H9 (cell line): Measurements from ENCODE around the gene SPIB. TPM values are rescaled to one million over a fixed set of nuclear protein-coding genes. Genes with fewer than 3 reads are reported as not detected.

ENCODE experiments used
- DNase-seq: peaks from one replicate; pipeline ENCODE4 v3.0.0-alpha.2; 2017
- H2AFZ ChIP-seq: one replicate; pipeline ENCODE4 v1.6.1; 2013; ENCODE audit warnings: mild to moderate bottlenecking, low read length, control low read depth, moderate library complexity
- H2AK5ac ChIP-seq: 2 replicates; pipeline ENCODE4 v1.6.1; 2013; ENCODE audit warnings: low read length, control low read depth, mixed read lengths; ENCODE audit not compliant: insufficient read length
- H2BK120ac ChIP-seq: one replicate; pipeline ENCODE4 v1.6.1; 2013; ENCODE audit warnings: low read depth, mild to moderate bottlenecking, low read length, control low read depth, inconsistent platforms; ENCODE audit not compliant: poor library complexity, severe bottlenecking
- H2BK12ac ChIP-seq: 2 replicates; pipeline ENCODE4 v1.6.1; 2013; ENCODE audit warnings: low read length, control low read depth, mixed read lengths, low read depth; ENCODE audit not compliant: insufficient read length
- H2BK15ac ChIP-seq: 2 replicates; pipeline ENCODE4 v1.6.1; 2013; ENCODE audit warnings: low read depth, low read length, control low read depth
- H2BK20ac ChIP-seq: one replicate; pipeline ENCODE4 v1.6.1; 2013; ENCODE audit warnings: low read depth, mild to moderate bottlenecking, low read length, control low read depth, inconsistent platforms; ENCODE audit not compliant: poor library complexity, severe bottlenecking
- H2BK5ac ChIP-seq: 2 replicates; pipeline ENCODE4 v1.6.1; 2013; ENCODE audit warnings: low read length, control low read depth, mixed read lengths; ENCODE audit not compliant: insufficient read length
- H3K14ac ChIP-seq: 2 replicates; pipeline ENCODE4 v1.6.1; 2013; ENCODE audit warnings: low read length, control low read depth; ENCODE audit not compliant: insufficient read depth
- H3K18ac ChIP-seq: 2 replicates; pipeline ENCODE4 v1.6.1; 2013; ENCODE audit warnings: low read depth, mild to moderate bottlenecking, mixed read lengths, low read length, control low read depth; ENCODE audit not compliant: insufficient read length
- H3K23ac ChIP-seq: 2 replicates; pipeline ENCODE4 v1.6.1; 2013; ENCODE audit warnings: low read length, control low read depth, mixed read lengths, low read depth; ENCODE audit not compliant: insufficient read length
- H3K23me2 ChIP-seq: 2 replicates; pipeline ENCODE4 v1.6.1; 2013; ENCODE audit warnings: low read depth, mild to moderate bottlenecking, mixed read lengths, low read length, control low read depth; ENCODE audit not compliant: insufficient read length, poor library complexity, severe bottlenecking
- H3K27ac ChIP-seq: 2 replicates; pipeline ENCODE4 v1.5.1; 2013; ENCODE audit warnings: low read length, control low read depth, mixed read lengths, low read depth; ENCODE audit not compliant: insufficient read length
- H3K27me3 ChIP-seq: 2 replicates; pipeline ENCODE4 v1.6.1; 2013; ENCODE audit warnings: low read length, control low read depth, inconsistent platforms; ENCODE audit not compliant: insufficient read depth
- H3K4ac ChIP-seq: 2 replicates; pipeline ENCODE4 v1.6.1; 2013; ENCODE audit warnings: low read depth, mild to moderate bottlenecking, control low read depth, inconsistent platforms, low read length, moderate library complexity
- H3K4me1 ChIP-seq: 2 replicates; pipeline ENCODE4 v1.6.1; 2013; ENCODE audit warnings: low read length, control low read depth, inconsistent platforms; ENCODE audit not compliant: insufficient read depth
- H3K4me2 ChIP-seq: 2 replicates; pipeline ENCODE4 v1.6.1; 2013; ENCODE audit warnings: low read length, control low read depth, mixed read lengths; ENCODE audit not compliant: insufficient read length, insufficient read depth
- H3K56ac ChIP-seq: 2 replicates; pipeline ENCODE4 v1.6.1; 2013; ENCODE audit warnings: low read depth, mild to moderate bottlenecking, mixed read lengths, low read length, control low read depth; ENCODE audit not compliant: insufficient read length
- H3K79me1 ChIP-seq: 2 replicates; pipeline ENCODE4 v1.6.1; 2013; ENCODE audit warnings: low read depth, mild to moderate bottlenecking, moderate library complexity, low read length, control low read depth, inconsistent platforms; ENCODE audit not compliant: insufficient read depth, poor library complexity, severe bottlenecking
- H3K79me2 ChIP-seq: 2 replicates; pipeline ENCODE4 v1.6.1; 2013; ENCODE audit warnings: low read length, control low read depth, inconsistent platforms; ENCODE audit not compliant: insufficient read depth
- H3K9ac ChIP-seq: 2 replicates; pipeline ENCODE4 v1.6.1; 2013; ENCODE audit warnings: low read length, control low read depth, mixed read lengths; ENCODE audit not compliant: insufficient read length; ENCODE audit errors: extremely low read depth
- H3K9me3 ChIP-seq: one replicate; pipeline ENCODE4 v1.6.1; 2013; ENCODE audit warnings: low read depth, low read length, inconsistent platforms; ENCODE audit not compliant: control insufficient read depth
- H3T11ph ChIP-seq: one replicate; pipeline ENCODE4 v1.6.1; 2013; ENCODE audit warnings: mild to moderate bottlenecking, low read length, control low read depth, inconsistent platforms
- H4K20me1 ChIP-seq: one replicate; pipeline ENCODE4 v1.6.1; 2013; ENCODE audit not compliant: control insufficient read depth, insufficient read length, insufficient read depth
- H4K5ac ChIP-seq: 2 replicates; pipeline ENCODE4 v1.6.1; 2013; ENCODE audit warnings: low read depth, mild to moderate bottlenecking, mixed read lengths, low read length, control low read depth; ENCODE audit not compliant: insufficient read length
- H4K8ac ChIP-seq: replicated peaks from 2 replicates; pipeline ENCODE4 v1.6.1; 2013; ENCODE audit warnings: low read length, control low read depth, mixed read lengths, low read depth; ENCODE audit not compliant: insufficient read length
- H4K91ac ChIP-seq: 2 replicates; pipeline ENCODE4 v1.6.1; 2013; ENCODE audit warnings: low read depth, mild to moderate bottlenecking, moderate library complexity, mixed read lengths, low read length, control low read depth; ENCODE audit not compliant: insufficient read length
- H3K27ac Mint-ChIP-seq, 3 experiments: 2 replicates in 2 of 3; 3 replicates in 1 of 3; pipeline ENCODE4 v1.8.0; 2020 to 2021; ENCODE audit warnings: mixed read lengths in 3 of 3, mild to moderate bottlenecking in 1 of 3, moderate library complexity in 1 of 3
- H3K27me3 Mint-ChIP-seq: 2 replicates; pipeline ENCODE4 v1.8.0; 2021; ENCODE audit warnings: low read depth, mild to moderate bottlenecking, moderate library complexity, mixed read lengths
- H3K36me3 Mint-ChIP-seq, 3 experiments: 2 replicates in 2 of 3; 3 replicates in 1 of 3; pipeline ENCODE4 v1.8.0; 2020 to 2021; ENCODE audit warnings: low read depth in 3 of 3, mixed read lengths in 3 of 3; ENCODE audit not compliant: insufficient read depth in 1 of 3
- H3K4me1 Mint-ChIP-seq, 2 experiments: 2 replicates each; pipeline ENCODE4 v1.8.0; 2020; ENCODE audit warnings: mixed read lengths in 2 of 2
- H3K4me3 Mint-ChIP-seq, 2 experiments: 2 replicates in 1 of 2; 3 replicates in 1 of 2; pipeline ENCODE4 v1.8.0; 2020 to 2021; ENCODE audit warnings: mild to moderate bottlenecking in 2 of 2, mixed read lengths in 2 of 2, moderate library complexity in 1 of 2
- H3K9me3 Mint-ChIP-seq, 2 experiments: 2 replicates in 1 of 2; 3 replicates in 1 of 2; pipeline ENCODE4 v1.8.0; 2020; ENCODE audit warnings: mild to moderate bottlenecking in 2 of 2, mixed read lengths in 2 of 2, moderate library complexity in 1 of 2
- CTCF ChIP-seq: fragments of 200-600 bp; sonication (generic); conservative IDR thresholded peaks from 3 replicates; pipeline ENCODE4 v1.8.0; 2021; ENCODE audit warnings: antibody characterized with exemption, mild to moderate bottlenecking
- WGBS: extraction: QIAGEN DNeasy Blood & Tissue Kit; methylation state at CpG from one replicate; pipeline ENCODE4 v1.1.7; 2013; ENCODE audit warnings: missing lambda C conversion rate, low lambda C conversion rate, mixed read lengths; ENCODE audit not compliant: insufficient read length; ENCODE audit errors: extremely low coverage; 5-methylcytosine and 5-hydroxymethylcytosine counted together
- total RNA-seq: library from RNA; stranded (reverse); gene quantifications from 2 replicates; pipeline ENCODE4 v1.2.1, GENCODE V29; 2021

SPIB gene
- total RNA-seq, 1 experiment from 2014 or later = 33.3 TPM

GRCh38 chr19:50371914-50372475 lies 46.7 kb upstream of the SPIB start:
- no peak for DNase-seq
- H4K91ac ChIP-seq = no peak overlapping the region
- no peaks in the 10 kb centered on the region for H3K4me1 ChIP-seq
- H3K4me3 Mint-ChIP-seq = no peak overlapping the region
- H3K23ac ChIP-seq = no peak overlapping the region
- H3T11ph ChIP-seq = no peak overlapping the region
- H2BK120ac ChIP-seq = no peak overlapping the region
- no peak overlapping the region for H2BK20ac ChIP-seq
- H3K4me2 ChIP-seq = no peak overlapping the region
- peaks cover 0 to under 1% (median 0%) of the 10 kb centered on the region in 3 experiments; a peak in 2 of 7 replicates for H3K36me3 Mint-ChIP-seq
- no peak overlapping the region for H2BK12ac ChIP-seq
- no peak for TF ChIP-seq CTCF
- no peak overlapping the region for H3K4ac ChIP-seq
- H2BK5ac ChIP-seq = no peak overlapping the region
- H2AFZ ChIP-seq = no peak overlapping the region
- no peak overlapping the region for H3K27ac Mint-ChIP-seq
- no peak overlapping the region for H3K18ac ChIP-seq
- H3K27me3 ChIP-seq = no peaks in the 10 kb centered on the region
- no peak overlapping the region for H3K56ac ChIP-seq
- H3K79me2 ChIP-seq = no peaks in the 10 kb centered on the region
- no peak overlapping the region for H3K27ac ChIP-seq
- no peak overlapping the region for H3K9ac ChIP-seq
- H3K23me2 ChIP-seq = peaks cover 5% of the 10 kb centered on the region
- H2AK5ac ChIP-seq = no peak overlapping the region
- H3K79me1 ChIP-seq = no peaks in the 10 kb centered on the region
- WGBS = no CpG with 5 or more reads among the region's 10 CpGs
- H4K8ac ChIP-seq = no peak overlapping the region
- H3K27me3 Mint-ChIP-seq = peaks cover 12% of the 10 kb centered on the region
- no peaks in the 10 kb centered on the region for H3K9me3 ChIP-seq
- 0 out of 5 replicates have a peak, but pooled peaks cover 0 to 4% of the 10 kb centered on the region in 2 experiments for H3K9me3 Mint-ChIP-seq
- H3K4me1 Mint-ChIP-seq = peaks cover 12% of the 10 kb centered on the region in 2 experiments
- H2BK15ac ChIP-seq = no peak overlapping the region
- H4K20me1 ChIP-seq = no peaks in the 10 kb centered on the region
- H4K5ac ChIP-seq = no peak overlapping the region
- H3K14ac ChIP-seq = no peak overlapping the region
